NCI-H1694 treated with DMSO at 0.1 percent for 48 hours (cell line): ENCODE measurements around the gene CYB561.

Experiments used
- DNase-seq: peaks from one replicate; lab custom pipeline; 2025; lab: John Stamatoyannopoulos, UW

The CYB561 gene

GRCh38 chr17:63448655-63449054 lies 2.5 kb upstream of the CYB561 start:
- DNase-seq = no peak

- DNase-seq = no peak
These were observed 1.4 kb upstream of the CYB561 start for GRCh38 chr17:63447471-63448009.

GRCh38 chr17:63446753-63447470 lies 806 bp upstream of the CYB561 start:
- no peak for DNase-seq

- no peak for DNase-seq
These were observed 544 bp downstream of the CYB561 start for GRCh38 chr17:63445571-63445953.

- no peak for DNase-seq
These were observed 1.0 kb downstream of the CYB561 start for GRCh38 chr17:63445065-63445464.

GRCh38 chr17:63444457-63444856 lies 1.6 kb downstream of the CYB561 start:
- no peak for DNase-seq

- DNase-seq = no peak
These were observed 3.1 kb downstream of the CYB561 start for GRCh38 chr17:63443053-63443452.

- DNase-seq = peak; percentile 43
These were observed 3.5 kb downstream of the CYB561 start for GRCh38 chr17:63442549-63443035.

GRCh38 chr17:63442074-63442473 lies 4.0 kb downstream of the CYB561 start:
- DNase-seq = no peak

GRCh38 chr17:63441654-63442053 lies 4.5 kb downstream of the CYB561 start:
- no peak for DNase-seq

- no peak for DNase-seq
These were observed 5.3 kb downstream of the CYB561 start for GRCh38 chr17:63440770-63441335.

- no peak for DNase-seq
These were observed 5.9 kb downstream of the CYB561 start for GRCh38 chr17:63440127-63440769.

GRCh38 chr17:63439687-63440086 lies 6.4 kb downstream of the CYB561 start:
- DNase-seq = no peak

GRCh38 chr17:63438092-63439051 lies 7.7 kb downstream of the CYB561 start:
- no peak for DNase-seq

GRCh38 chr17:63437287-63438091 lies 8.6 kb downstream of the CYB561 start:
- no peak for DNase-seq

- DNase-seq = no peak
These were observed 9.5 kb downstream of the CYB561 start for GRCh38 chr17:63436523-63437110.

GRCh38 chr17:63435681-63436522 lies 10.2 kb downstream of the CYB561 start:
- no peak for DNase-seq

- peak; percentile 15 for DNase-seq
These were observed 11.0 kb downstream of the CYB561 start for GRCh38 chr17:63434951-63435571.
